Activated CD4-positive, alpha-beta T cell treated with anti-CD3 and anti-CD28 coated beads for 48 hours (primary cell): ENCODE results near the gene NTNG2.

Experiments used
- DNase-seq: peaks from one replicate; pipeline ENCODE4 v3.0.0-alpha.2; 2020

NTNG2 gene

DNA sequence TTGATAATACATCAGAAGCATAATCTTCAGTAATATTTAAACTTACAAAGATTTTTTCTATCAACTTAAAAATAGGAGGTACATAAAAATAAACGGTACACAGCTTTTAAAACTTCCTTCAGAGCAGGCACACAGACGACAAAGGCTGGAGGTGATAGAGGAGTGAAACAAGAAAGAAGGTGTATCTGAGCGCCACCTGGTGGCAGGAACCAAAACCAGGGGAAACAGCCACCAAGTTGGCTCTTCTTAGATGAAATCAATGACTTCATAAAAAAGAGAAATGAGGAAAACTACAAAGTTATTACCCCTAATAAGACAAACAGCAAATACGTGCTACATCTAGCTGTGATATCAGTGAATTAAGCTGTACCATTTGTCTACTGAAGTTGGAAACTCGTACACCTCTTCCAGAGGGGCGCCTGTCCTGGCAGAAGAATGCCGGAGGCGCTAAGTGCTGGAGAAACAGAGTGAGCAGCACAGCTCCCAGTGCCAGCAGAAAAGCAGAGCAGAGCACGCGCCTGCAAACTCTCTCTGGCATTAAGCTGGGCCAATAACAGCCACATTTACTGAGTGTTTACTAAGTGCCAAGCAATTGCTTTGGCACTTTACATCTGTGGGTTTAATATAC is 107.0 kb downstream of the NTNG2 start:
- DNase-seq, result peak; percentile 83

DNA sequence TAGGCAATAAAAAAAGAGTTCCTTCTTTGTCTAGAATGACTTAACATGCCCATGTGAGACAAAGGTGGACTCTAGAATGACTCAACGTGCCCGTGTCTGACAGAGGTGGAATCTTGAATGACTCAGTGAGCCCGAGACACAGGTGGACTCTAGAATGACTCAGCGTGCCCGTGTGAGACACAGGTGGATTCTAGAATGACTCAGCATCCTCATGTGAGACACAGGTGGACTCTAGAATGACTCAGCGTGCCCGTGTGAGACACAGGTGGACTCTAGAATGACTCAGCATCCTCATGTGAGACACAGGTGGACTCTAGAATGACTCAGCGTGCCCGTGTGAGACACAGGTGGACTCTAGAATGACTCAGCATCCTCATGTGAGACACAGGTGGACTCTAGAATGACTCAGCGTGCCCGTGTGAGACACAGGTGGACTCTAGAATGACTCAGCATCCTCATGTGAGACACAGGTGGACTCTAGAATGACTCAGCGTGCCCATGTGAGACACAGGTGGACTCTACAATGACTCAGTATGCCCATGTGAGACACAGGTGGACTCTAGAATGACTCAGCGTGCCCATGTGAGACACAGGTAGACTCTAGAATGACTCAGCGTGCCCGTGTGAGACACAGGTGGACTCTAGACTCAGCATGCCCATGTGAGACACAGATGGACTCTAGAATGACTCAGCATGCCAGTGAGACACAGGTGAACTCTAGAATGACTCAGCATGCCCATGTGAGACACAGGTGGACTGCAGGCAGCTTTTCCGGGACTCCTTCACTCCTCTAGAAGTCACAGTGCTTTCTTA is 108.1 kb downstream of the NTNG2 start:
- DNase-seq, result peak; percentile 69

DNA sequence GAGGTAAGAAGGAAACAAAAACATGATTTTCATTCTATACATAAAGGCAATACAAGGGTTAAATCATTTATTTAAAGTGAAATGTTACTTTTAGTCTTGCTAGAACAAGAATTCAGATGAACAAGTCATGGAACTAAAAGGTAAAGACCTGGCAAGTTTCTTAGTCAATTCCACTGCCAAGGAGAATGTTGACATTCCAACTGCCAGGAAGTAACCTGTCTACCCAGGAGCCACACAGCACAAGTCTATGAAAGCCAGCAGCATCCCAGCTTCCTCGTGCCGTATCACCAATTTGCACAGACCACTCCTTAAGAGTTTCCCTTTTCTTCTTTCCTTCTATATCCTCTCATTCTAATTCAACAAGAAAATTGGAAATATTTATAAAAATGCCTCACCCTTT is 113.0 kb downstream of the NTNG2 start:
- no peak for DNase-seq

DNA sequence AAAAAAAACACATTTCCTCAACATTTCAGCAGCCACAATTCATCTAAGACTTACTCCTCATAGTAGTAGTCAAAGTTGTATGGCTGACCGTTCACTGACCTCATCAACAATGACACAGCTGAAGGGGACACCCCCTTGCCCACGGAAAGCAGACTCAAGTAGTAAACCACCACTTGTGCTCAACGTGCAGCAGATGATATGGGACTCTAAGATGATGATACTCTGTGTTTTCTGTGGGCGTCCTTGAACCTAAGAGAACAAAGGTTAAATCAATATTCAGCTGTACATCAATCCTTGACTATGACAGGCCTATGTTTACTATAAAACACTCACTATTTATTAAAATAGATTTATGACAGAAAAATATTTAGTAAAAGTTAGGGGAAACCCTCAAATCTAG is 121.3 kb downstream of the NTNG2 start:
- DNase-seq, result peak; percentile 41

DNA sequence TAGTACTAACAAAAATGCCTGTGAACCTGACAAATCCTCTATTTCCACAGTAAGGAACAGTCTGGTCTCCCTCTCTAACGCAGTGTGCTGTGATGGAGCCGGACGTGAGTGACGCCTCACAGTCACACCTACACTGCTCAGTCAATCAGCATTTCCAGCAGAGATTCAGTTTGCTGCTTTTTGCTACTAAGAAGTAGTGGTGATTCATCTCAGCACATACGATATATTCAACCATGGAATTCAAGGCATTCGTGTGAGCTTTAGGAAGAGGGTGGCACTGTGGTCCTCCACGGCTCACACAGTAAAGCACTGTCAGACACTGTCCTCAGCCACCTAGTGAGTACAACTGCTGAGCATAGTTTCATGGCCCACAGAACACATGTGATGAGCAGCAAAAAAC is 122.0 kb downstream of the NTNG2 start:
- DNase-seq, result no peak

DNA sequence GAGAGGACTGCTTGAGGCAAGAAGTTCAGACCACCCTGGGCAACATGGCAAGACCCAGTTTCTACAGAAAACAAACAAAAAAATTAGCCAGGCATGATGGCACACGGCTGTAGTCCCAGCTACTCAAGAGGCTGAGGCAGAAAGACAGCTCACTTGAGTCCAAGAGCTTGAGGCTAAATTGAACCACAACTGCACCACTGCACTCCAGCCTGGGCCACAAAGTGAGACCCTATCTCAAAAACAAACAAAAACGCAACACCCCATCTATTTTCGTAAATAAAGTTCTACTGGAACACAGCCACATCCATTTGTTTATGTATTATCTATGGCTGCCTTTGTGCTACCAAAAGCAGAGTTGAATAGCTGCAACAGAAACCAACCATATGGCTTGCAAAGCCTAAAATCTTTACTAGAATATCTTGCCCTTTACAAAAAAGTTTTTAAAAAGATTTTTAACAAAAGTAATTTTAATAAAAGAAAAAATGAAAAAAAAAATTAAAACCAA is 125.5 kb downstream of the NTNG2 start:
- no peak for DNase-seq

DNA sequence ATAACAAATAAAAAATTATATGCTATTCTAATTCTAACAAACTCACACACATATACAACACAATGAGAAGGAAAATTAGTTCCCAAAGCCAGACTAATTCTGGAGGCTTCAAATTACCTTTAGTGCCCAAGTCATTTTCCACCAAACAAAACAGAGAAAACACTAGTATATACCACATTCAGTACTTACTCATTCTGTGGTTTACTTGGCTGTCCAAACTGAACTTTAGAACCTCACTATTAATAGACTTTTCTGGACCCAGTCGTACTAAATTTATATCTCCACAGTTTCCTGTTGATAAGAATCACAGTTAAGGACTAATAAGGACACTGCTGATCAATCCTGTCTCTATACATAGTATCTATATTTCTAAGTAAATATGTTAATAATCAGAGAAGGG is 126.5 kb downstream of the NTNG2 start:
- no peak for DNase-seq

DNA sequence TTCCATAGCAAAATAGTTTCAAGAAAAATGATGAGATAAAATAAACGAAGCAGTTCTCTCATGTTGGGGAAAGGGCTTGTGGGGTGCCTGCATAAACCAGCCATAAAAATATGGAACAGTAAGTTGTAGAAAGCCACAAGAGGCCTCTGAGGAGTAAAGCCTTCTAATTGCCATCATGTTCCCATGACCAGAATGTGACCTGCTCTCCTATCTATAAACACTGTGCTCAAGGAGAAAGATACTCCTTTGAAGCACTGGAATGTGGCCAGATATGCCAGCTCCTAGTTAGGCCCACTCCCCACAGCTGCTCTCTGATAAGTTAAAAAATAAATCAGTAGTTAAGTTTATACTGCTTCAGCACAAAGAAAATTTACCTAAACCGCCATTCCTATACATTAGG is 127.1 kb downstream of the NTNG2 start:
- DNase-seq, result no peak

DNA sequence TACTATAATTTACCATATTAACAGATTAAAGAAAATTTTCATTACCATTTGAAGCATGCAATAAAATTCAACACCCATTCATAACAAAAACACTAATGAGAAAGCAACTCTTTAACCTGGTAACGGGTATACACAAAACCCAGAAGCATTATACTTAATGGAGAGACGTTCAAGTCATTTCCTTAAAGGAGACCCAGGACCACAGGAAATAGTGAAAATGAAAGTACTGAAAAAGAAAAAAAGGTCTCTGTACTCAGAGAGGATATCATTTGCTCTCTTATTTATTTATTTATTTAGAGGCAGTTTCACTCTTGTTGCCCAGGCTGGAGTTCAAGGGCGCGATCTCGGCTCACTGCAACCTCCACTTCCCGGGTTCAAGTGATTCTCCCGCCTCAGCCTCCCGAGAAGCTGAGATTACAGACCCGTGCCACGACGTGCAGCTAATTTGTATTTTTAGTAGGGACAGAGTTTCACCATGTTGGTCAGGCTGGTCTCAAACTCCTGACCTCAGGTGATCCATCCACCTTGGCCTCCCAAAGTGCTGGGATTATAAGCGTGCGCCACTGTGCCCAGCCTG is 131.4 kb downstream of the NTNG2 start:
- no peak for DNase-seq
